HG03354 (cell line): Measurements from ENCODE around the gene BBX.

Experiments
- ATAC-seq: cut with Tn5 transposase; IDR thresholded peaks from one replicate; pipeline ENCODE4 v1.9.1; 2021; ENCODE audit warnings: mild to moderate bottlenecking; ENCODE audit not compliant: unreplicated experiment, poor library complexity, severe bottlenecking

Gene BBX

DNA sequence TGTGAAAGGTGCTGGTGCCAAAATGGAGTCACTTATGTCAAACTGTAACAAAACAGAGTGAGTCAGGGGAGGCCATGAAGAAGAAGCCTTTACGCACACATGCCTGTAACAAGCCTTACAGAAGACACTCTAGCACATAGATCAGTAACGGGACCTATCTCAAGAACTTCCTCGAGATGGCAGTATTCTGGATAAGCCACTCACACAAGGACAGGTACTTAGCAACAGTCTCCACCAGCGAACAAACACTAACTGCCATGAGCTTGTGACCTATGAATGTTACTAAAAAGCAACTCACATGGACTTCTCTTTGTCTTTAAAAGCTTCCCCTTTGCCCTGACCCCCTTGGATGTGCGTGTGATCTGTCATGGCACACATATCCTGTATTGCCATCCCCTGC is 332.9 kb downstream of the BBX start:
- ATAC-seq = peak; percentile 78

- no peak for ATAC-seq
These were observed 335.1 kb downstream of the BBX start for GRCh38 chr3:107857854-107858253.

GRCh38 chr3:107858876-107859275 is 336.1 kb downstream of the BBX start:
- ATAC-seq = no peak
